Measurements from ENCODE around the gene RAB34. TPM values are rescaled to one million over a fixed set of nuclear protein-coding genes. Genes with fewer than 3 reads are reported as not detected.

Gene RAB34
- total and polyA plus RNA-seq, 9 of the 15 experiments (the other 6 are each of a cell fraction or from before 2014, with no cell fraction given), result 0.07 to 3.8 (median 0.46) TPM; not detected in 1

DNA sequence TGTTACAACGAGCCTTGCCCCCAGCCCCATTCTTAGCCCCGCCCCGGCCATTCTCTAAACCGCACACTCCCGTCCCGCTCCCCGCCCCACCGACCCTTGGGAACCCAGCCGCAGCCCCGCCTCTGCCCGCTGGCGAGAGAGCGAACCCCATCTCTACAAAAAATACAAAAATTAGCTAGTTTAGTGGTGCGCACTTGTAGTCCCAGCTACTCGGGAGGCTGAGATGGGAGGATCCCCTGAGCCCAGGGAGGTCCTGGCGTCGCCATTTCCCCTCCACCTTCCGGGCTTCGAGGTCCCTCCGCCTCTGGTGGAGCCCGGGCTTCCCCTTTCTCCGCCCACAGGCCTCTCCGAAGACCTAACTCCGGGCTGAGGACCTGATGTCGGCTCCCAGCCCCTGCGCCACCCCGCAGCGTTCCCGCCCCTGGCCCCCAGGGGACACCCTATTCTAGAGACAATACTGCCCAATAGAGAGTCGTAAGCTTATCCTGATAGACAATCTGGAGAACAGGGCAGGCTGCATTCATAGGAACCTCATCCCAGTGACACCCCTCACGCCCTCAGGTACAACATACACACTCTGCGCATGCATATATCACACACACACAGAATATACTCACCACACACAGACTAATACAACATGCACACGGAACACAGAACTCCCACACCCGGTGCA, 5.5 kb downstream of the RAB34 start (continued):
- TF ChIP-seq, protein P1, sequence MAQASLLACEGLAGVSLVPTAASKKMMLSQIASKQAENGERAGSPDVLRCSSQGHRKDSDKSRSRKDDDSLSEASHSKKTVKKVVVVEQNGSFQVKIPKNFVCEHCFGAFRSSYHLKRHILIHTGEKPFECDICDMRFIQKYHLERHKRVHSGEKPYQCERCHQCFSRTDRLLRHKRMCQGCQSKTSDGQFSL (CRISPR knock-in tag; IDR thresholded peaks at IDR 0.05), result no peak
- TF ChIP-seq, protein P1 (tag; IDR thresholded peaks at IDR 0.05), result no peak
- no peak for TF ChIP-seq TEAD4 (IDR thresholded peaks at IDR 0.05; ENCODE audit: low read length)
- TF ChIP-seq TEAD4 (CRISPR knock-in tag; IDR thresholded peaks at IDR 0.05; ENCODE audit: borderline replicate concordance), result no peak
- TF ChIP-seq ZNF23 (CRISPR knock-in tag; IDR thresholded peaks at IDR 0.05), result no peak
- no peak for TF ChIP-seq NR2C1 (IDR thresholded peaks at IDR 0.05)
- TF ChIP-seq NR2C1 (tag; IDR thresholded peaks at IDR 0.05), result 0 out of 2 replicates have a peak, but pooled peaks have one; percentile 1
- TF ChIP-seq ILF3 (IDR thresholded peaks at IDR 0.05; ENCODE audit: borderline replicate concordance), result no peak
- no peak for TF ChIP-seq ZNF436 (CRISPR knock-in tag; IDR thresholded peaks at IDR 0.05)
- TF ChIP-seq, protein P2, sequence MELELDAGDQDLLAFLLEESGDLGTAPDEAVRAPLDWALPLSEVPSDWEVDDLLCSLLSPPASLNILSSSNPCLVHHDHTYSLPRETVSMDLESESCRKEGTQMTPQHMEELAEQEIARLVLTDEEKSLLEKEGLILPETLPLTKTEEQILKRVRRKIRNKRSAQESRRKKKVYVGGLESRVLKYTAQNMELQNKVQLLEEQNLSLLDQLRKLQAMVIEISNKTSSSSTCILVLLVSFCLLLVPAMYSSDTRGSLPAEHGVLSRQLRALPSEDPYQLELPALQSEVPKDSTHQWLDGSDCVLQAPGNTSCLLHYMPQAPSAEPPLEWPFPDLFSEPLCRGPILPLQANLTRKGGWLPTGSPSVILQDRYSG (tag; conservative IDR thresholded peaks at IDR 0.05; ENCODE audit: low read depth), result no peak
- TF ChIP-seq SNRNP70 (optimal IDR thresholded peaks at IDR 0.05; ENCODE audit: low read depth, low read length), result no peak
- no peak for TF ChIP-seq JUNB (CRISPR knock-in tag; conservative IDR thresholded peaks at IDR 0.05)
- no peak for TF ChIP-seq TBP (optimal IDR thresholded peaks at IDR 0.05; ENCODE audit: low read depth, low read length)
- peak; percentile 63; the same call in 1 of the 2 replicates for TF ChIP-seq SMARCA5 (IDR thresholded peaks at IDR 0.05)
- TF ChIP-seq MXI1 (IDR thresholded peaks at IDR 0.05; ENCODE audit: low read depth, low read length), result no peak
- TF ChIP-seq ZFP36 (IDR thresholded peaks at IDR 0.05; ENCODE audit: low read depth, low read length, partially characterized antibody), result peak; percentile 7
- TF ChIP-seq ZNF197 (CRISPR knock-in tag; IDR thresholded peaks at IDR 0.05; ENCODE audit: low read depth), result peak; percentile 50; the same call in 1 of the 2 replicates
- TF ChIP-seq GATA2 (CRISPR knock-in tag; IDR thresholded peaks at IDR 0.05), result 0 out of 2 replicates have a peak, but pooled peaks have one; percentile 55
- TF ChIP-seq HMG20B (CRISPR knock-in tag; IDR thresholded peaks at IDR 0.05), result no peak
- no peak for TF ChIP-seq KDM2B (CRISPR knock-in tag; IDR thresholded peaks at IDR 0.05)
- TF ChIP-seq, protein P3, sequence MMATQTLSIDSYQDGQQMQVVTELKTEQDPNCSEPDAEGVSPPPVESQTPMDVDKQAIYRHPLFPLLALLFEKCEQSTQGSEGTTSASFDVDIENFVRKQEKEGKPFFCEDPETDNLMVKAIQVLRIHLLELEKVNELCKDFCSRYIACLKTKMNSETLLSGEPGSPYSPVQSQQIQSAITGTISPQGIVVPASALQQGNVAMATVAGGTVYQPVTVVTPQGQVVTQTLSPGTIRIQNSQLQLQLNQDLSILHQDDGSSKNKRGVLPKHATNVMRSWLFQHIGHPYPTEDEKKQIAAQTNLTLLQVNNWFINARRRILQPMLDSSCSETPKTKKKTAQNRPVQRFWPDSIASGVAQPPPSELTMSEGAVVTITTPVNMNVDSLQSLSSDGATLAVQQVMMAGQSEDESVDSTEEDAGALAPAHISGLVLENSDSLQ (IDR thresholded peaks at IDR 0.05), result peak; percentile 58; the same call in 1 of the 2 replicates
- TF ChIP-seq ZEB2 (IDR thresholded peaks at IDR 0.05), result peak; percentile 49; the same call in 1 of the 2 replicates
- TF ChIP-seq RCOR1 (IDR thresholded peaks at IDR 0.05; ENCODE audit: borderline replicate concordance in 1 of 2, low read depth in 2 of 2, low read length in 2 of 2), result peak in 1 of 2 experiments; percentile 66; a peak in 1 of 4 replicates
- TF ChIP-seq ZBTB8A (IDR thresholded peaks at IDR 0.05; ENCODE audit: partially characterized antibody), result no peak
- TF ChIP-seq KAT7 (CRISPR knock-in tag; IDR thresholded peaks at IDR 0.05; ENCODE audit: borderline replicate concordance), result no peak
- TF ChIP-seq HMGN3 (IDR thresholded peaks at IDR 0.05; ENCODE audit: borderline replicate concordance, extremely low read depth, insufficient read length, low read depth, low read length), result peak; percentile 51
- no peak for TF ChIP-seq ILK (tag; IDR thresholded peaks at IDR 0.05; ENCODE audit: borderline replicate concordance, low read depth)
- TF ChIP-seq POU5F1 (IDR thresholded peaks at IDR 0.05; ENCODE audit: borderline replicate concordance, low read depth, low read length, partially characterized antibody), result no peak
